Right forelimb (tissue), 1 donor: ENCODE measurements around the gene SDF4.
A peak's percentile ranks its signal among the peaks of the same experiment; 100 is the strongest.

ENCODE experiments used
- DNase-seq: peaks from one replicate; pipeline ENCODE4 v3.0.0-alpha.2; 2018

SDF4 gene

GRCh38 chr1:1210726-1211540 lies 20.9 kb downstream of the SDF4 start:
- DNase-seq, result peak; percentile 39

- DNase-seq, result peak; percentile 52
These were observed 22.9 kb downstream of the SDF4 start for GRCh38 chr1:1208713-1209433.

DNA sequence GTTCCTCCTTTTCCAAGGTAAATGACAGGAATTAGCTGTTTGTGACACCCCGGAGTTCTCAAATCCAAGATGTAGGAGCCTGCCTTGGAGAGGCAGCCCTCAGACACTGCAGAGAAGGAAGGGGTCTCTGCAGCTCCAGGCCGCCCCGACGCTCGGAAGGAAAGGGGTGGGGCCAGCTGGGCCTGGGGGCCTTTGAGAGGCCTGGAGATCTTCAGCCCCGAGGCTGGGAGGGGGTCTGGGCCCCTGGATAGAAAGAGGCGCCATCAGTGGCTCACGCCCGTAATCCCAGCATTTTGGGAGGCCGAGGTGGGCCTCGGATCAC lies 24.3 kb downstream of the SDF4 start:
- peak; percentile 30 for DNase-seq

GRCh38 chr1:1206966-1207531 lies 24.8 kb downstream of the SDF4 start:
- peak; percentile 40 for DNase-seq

DNA sequence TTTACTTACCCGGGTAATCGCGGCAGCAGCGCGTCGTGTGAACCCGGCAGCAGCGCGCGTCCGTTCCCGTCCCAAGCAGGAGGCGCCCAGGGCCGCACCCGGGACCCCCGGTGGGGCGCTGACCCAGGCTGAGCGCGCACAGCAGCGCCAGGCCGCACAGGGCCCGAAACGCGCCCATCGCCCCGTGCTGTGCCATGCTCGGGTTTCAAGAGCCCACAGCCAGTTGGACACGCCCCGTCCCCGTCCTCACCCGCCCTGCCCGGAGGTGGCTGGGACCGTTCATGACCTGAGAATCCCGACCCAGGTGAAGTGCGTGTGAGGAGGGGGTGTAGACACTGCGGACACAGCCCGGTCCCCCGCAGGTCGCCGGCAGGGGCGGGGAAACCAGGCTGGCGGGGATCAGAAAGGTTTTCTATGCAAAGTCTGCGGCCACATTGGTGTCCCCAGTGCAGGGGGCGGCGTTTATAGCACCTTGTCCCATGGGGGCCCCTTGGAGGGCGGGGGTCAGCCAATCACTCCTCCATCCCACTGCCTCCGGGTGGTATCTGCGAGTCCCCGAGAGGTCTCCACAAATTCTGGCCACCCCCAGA lies 25.3 kb downstream of the SDF4 start, which contains the start of gene TNFRSF18:
Gene TNFRSF18, minus strand, starts transcription at position 217 of the 590 bp plus-strand sequence. Its CDS starts 21 bp downstream, at position 196.
- DNase-seq, result peak; percentile 48

- peak; percentile 47 for DNase-seq
These were observed 25.9 kb downstream of the SDF4 start for GRCh38 chr1:1205769-1206375.

DNA sequence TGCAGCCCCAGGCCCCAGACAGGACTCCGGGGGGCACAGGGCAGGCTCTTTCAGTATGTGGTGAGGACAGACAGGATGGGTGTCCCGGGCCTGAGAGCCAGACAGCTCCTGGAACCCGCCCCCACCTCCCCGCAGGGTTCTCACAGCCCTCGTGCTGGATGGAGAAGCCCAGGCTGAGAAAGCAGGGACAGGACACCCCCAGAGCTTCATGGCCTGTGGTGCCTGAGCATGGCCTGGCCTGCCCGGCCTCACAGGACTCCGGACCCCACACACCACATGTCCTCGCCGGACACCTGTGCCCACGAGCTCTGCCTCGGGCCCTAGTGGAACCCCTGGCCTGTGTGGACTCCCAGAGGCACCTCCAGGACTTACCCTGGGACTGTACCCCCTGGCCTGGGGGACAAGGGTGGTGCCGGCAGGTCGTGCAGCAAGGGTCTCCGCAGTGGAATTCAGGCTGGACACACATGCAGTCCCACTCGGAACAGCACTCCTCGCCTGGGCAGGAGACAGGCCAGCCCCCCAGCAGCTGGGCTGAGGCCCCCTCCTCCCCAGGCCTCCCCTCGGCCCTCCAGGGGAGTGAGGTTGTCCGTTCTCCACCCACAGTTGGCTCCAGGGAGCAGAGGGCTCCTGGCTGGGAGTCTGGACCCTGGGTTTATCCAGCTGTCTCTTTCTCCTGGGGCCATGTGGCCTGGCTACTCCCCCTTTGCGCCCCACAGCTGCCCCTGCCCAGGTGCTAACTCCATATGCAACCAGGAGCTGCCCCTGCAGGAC lies 26.6 kb downstream of the SDF4 start:
- DNase-seq, result peak; percentile 44

DNA sequence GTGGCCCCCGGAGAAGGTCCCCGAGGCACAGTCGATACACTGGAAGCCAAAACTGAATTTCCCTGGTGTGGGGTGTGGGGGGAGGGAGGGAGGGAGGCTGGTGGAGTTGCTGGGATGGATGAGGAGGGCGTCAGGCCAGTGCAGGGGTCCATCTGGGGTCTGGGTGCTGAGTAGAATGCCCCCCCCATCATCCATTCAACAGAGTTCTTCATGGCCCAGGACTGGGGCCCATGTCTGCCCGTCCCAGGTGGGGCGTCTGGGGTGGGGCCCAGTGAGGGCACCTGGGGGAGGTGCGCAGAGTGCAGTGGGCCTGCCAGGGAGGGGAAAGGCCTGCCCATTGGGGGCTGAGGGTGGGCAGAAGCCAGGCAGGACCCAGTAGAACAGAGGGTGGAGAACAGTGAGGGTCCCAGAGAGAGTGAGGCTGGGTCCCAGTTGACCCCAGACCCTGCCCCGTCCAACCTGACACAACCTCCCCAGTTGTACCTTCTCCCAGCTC lies 27.3 kb downstream of the SDF4 start:
- DNase-seq, result no peak

- DNase-seq, result peak; percentile 40
These were observed 28.0 kb downstream of the SDF4 start for GRCh38 chr1:1203561-1204424.

GRCh38 chr1:1202831-1203560 lies 28.8 kb downstream of the SDF4 start:
- DNase-seq, result peak; percentile 40

DNA sequence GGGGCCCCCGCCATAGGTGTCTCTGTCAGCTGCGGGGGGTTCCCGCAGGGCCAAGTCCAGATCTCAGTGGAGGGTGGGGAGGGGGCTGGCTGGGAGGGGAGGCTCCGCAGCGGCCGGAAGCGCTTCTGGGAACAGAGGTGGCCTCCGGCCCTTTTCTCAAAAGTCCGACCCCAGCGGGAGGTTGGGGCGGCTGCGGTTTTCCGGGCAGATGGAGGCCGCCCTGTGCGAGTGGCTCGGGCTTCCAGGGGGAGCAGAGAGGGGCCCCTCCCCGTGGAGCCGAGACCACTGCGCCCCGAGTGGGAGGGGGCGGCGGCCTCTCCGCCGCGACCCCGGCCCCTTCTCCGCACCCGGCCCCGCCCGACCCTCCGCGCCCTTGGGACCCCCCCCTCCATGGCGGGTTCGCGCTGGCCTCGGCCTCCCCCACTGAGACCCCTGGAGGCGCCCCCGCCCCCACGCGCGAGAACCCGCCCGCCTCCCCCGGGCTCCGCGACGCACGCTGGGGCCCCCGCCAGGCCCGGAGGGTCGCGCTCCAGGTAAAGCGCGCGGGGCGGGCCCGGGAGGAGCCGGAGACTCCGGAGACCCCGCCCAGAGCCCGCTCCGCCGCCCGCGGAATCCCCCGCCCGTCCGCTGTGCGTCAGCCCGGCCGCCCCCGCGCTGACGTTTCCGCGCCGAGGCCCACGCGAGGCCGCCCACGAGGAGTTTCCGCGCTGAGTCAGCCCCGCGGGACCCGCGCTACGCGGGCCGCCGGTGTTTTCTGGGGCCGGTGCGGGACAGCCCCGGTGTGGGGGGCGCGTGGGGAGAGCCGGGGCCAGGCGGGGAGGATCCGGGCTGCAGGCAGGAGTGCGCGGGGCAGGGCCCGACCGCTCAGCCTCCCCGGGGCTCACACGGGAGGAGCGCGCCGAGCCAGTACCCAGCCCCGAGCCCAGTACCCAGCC lies 30.7 kb downstream of the SDF4 start:
- DNase-seq, result peak; percentile 63

- DNase-seq, result peak; percentile 46
These were observed 31.6 kb downstream of the SDF4 start for GRCh38 chr1:1199961-1200875.

- peak; percentile 37 for DNase-seq
These were observed 32.5 kb downstream of the SDF4 start for GRCh38 chr1:1199141-1199960.

DNA sequence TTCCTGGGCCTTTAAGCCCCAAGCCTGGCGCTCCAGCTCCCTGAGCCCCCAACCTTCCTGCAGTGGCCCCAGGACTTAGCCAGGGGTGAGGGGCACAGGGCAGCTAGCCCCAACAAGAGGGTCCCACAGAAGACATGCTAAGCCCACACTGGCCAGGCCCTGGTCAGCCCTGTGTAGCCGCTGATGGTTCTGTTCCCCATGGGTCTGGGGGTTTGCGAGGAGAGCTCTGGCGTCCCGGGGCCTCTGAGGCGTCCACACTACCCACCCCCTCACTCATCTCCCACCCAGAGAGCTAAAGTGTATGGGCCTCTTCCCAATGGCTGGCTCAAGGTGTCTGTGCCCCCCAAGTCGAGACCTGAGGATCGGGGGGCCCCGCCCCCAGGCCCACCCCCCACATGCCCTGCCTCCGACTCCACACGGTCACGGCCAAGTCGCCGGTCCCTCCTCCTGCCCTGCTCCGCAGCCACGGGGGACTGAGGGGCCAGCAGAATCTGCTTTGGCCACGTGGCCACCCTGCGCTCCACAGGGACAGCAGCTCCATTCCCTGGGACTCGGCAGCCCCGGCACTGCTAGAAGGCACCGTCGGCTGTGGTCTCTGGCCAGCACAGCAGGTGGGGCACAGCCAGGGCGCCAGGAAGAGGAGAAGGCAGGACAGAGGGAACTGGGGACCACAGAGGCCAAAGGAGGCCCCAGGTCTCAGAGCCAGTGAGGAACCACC lies 33.2 kb downstream of the SDF4 start:
- DNase-seq, result peak; percentile 24

- peak; percentile 44 for DNase-seq
These were observed 34.0 kb downstream of the SDF4 start for GRCh38 chr1:1197551-1198422.
